ENCODE results near the gene DOCK2.

- TF ChIP-seq CTCF (IDR thresholded peaks at IDR 0.05) (no peak), RAD21 (IDR thresholded peaks at IDR 0.05; ENCODE audit: low read length) (no peak)
Observed at GRCh38 chr5:170131235-170131634, 494.2 kb downstream of the DOCK2 start.

All from SK-N-SH (cell line).